Measurements from ENCODE around the gene OOSP3.
"Not testable (repeated sequence)": the region's sequence is repeated elsewhere in the genome, so short reads cannot be mapped to it uniquely, and the experiment has no call there.

OOSP3 gene

DNA sequence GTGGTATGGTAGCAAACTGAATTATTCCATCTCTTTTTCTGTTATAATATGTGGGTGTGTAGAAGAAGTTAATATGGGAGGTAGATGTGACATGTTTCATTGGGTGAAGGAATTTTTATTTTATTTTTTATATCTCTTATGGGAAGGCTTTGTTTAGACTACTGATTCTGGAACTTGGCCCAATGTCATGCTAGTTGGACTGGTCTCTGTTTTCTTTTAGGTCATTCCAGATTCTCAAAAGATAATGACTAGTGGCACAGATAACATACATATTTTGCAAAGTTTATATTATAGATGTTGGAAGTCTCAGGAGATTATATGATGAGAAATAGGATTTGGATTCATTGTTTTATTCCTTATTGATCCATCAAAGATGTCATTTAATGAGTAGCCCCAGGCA lies 1.3 kb upstream of the OOSP3 start:
- no peak for DNase-seq (ENCODE audit: low read depth, low spot score)

DNA sequence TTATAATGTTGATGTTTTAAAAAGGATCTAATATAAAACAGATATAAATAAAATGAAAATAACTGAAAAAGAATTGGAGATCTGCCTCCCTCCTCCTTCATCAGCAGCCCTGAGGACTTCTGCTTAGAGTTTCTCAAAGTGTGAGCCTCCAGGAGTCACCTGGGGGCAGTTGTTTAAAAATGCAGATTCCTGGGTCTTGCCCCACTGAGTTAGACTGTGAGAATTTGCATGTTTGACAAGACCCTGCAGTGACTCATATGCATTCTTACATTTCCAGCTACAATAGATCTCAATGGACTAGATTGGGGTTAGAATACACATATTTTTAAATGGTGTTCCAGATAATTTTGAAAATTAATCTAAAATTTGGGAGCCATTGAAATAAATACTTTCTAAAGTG lies 798 bp upstream of the OOSP3 start:
- DNase-seq (ENCODE audit: low read depth, low spot score), result no peak

DNA sequence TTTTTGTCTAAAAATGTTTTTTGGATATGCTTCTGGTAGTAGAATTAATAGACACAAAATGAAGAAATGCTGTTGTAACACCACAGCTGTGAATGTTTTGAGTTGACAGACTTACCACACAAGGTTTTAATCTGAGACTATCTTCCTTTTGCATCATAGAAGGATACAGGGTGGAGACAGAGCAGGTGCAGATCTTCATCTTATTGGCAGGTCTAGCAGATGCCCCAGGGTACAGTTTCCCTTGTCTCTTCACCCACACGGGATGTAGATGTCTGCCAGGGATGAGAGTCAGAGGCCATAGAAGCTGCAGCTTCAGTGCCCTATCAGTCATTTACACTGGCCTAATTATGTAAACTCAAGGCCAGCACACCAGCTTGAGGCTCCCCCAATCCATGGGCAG lies 985 bp downstream of the OOSP3 start:
- DNase-seq (ENCODE audit: low read depth, low spot score), result no peak

DNA sequence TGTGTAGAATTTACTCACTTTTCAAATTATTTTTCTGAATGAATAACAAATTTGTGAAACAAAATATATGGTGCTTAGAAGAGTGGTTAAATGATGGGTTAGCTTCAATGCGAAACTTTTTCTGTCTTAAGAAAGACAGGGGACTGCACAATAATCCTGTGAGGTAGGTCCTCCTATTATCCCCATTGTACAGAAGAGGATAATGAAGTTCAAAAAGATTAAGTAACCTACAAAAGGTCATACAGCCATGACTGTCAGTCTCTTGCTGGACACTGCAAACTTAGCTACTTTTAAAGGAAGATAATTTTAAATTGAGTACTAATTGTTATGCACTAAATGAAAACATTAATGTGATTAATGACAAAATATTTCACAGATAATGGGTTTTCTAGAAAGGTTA lies 5.0 kb downstream of the OOSP3 start:
- no peak for DNase-seq (ENCODE audit: low read depth, low spot score)

DNA sequence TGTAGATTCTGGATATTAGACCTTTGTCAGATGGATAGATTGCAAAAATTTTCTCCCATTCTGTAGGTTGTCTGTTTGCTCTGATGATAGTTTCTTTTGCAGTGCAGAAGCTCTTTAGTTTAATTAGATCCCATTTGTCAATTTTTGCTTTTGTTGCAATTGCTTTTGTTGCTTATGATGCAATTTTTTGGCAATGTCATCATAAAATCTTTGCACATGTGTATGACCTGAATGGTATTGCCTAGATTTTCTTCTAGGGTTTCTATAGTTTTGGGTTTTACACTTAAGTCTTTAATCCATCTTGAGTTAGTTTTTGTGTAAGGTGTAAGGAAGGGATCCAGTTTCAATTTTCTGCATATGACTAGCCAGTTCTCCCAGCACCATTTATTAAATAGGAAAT lies 8.6 kb downstream of the OOSP3 start:
- DNase-seq (ENCODE audit: low read depth, low spot score), result not testable (repeated sequence)

DNA sequence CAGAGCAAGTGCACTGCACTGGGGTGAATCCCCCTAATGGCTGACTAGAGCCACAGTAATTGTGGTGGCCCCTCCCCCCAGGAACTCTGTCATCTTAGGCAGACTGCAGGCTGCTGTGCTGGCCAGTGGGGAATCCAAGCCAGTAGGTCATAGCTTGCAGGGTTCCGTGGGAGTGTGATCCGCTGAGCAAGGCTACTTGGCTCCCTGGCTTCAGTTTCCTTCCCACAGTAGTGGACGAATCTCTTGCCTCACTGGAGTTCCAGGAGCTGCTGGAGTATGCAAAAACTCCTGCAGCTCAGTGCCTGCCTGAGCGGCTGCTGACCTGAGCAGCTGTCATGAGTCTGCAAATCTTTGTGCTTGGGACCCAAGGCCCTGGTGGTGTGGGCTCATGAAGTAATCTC lies 13.2 kb downstream of the OOSP3 start:
- peak; percentile 52 for DNase-seq (ENCODE audit: low read depth, low spot score)

DNA sequence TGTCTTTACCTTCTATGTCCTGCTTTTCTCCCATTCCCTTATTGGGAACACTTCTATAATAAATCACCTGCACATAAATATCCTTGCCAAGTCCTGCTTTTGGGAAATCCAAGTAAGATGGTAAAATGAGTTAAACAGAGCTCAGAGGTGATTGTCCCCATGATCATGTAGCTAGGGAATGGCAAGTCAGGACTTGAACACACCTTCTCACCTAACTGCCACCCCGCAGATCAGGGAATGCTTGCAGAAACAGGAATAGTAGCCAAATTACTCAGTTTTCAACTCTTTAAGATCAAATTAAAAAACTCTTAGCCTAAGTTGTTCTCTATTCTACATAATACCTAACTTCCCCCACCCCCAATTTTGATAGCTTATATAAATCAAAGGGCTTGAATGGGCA lies 16.0 kb downstream of the OOSP3 start:
- DNase-seq (ENCODE audit: low read depth, low spot score), result no peak

DNA sequence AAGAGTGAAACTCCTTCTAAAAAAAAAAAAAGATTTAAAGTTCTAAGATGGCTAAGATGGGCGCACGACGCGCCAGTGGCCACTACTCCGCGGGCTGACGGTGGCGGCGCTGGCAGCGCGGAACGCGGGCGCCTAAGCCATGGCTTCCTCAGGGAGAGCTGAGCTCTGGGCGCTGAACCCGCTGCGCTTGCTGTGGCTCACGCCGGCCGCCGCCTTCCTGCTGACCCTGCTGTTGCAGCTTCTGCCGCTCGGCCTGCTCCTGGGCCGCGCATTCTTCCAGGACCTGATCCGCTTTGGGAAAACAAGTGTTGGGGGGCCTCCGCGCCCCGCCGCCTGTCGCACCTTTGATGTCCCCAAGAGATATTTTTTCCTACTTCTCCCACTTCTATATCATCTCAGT lies 19.5 kb downstream of the OOSP3 start:
- no peak for DNase-seq (ENCODE audit: low read depth, low spot score)

DNA sequence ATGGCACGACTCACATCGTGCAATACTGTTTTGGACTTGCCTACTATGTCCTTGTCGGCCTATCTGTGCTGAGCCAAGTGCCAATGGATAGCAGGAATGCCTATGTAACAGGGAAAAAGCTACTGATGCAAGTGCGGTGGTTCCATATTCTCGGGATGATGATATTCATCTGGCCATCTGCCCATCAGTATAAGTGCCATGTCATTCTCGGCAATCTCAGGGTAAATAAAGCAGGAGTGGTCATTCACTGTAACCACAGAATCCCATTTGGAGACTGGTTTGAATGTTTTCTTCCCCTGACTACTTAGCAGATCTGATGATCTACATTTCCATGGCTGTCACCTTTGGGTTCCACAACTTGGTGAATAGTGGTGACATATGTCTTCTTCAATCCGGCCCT lies 20.1 kb downstream of the OOSP3 start:
- DNase-seq (ENCODE audit: low read depth, low spot score), result no peak

DNA sequence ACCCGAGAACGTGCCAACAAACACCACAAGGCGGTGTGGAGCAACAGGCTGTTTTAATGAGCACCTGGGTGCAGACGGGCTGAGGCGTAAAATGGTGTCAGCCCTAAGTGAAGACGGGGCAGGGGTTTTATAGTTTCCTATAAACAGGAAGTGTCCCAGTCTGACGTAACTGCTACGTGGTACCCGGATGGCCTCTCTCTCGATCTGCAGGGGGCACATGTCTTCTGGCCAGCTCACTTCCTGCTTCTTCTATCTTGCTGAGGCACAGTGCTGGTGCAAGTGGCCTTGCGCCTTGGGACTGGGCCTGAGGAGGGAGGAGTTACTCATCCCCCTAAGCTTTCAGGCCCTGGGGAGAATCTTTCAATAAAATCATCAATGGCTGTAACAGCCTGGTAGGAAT lies 20.9 kb downstream of the OOSP3 start:
- DNase-seq (ENCODE audit: low read depth, low spot score), result peak; percentile 17

DNA sequence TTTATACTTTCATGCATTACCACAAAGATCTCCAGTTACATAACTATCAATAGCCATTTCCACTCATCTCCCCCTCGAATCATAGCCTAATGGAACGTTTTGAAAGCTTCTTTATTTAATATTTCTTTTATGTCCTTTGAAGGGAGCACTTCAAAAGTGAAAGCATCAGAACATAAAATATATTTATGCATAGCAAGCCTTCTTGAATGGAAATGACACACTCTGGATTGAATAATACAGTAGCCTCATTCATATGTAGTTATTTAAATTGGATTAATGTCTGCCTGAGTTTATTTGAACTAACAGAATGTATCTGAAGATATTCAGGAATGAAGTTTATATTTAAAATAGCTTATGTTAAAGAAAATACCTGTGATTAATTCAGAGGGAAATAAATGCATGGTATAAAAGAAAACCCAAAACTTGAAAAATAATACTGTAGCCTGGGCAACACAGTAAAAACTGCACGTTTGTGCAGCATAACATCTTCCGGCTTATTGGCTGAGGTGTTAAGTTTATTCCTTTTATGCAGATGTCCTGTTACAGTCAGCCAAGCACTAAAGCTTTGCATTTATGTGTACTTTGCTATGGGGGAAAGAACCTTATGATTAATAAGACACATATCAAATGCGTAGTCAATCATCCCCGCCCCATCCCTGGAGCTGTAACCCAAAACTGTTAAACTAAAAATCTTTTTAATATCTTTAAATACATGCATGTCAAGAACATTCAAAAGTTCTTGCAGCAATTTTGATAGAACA lies 22.0 kb downstream of the OOSP3 start:
- DNase-seq (ENCODE audit: low read depth, low spot score), result no peak

DNA sequence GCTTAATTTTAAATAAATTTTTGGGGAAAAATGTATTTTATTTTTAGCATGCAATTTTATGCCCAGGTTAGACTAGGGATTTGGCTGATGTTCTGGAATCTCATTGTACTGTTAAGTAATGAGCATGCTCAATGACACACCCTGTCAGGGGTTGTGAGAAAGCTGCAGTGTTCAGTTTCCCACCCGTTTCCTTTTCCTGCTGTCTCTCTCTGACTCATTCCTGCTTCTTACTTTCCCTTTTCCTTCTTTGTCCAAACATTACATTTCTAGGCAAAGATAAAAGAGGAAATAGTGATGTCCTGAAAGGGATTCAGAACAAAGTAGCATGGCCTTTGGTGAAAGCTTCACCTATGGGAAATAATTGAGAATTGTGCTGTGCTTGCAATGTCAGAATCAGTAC lies 22.7 kb downstream of the OOSP3 start:
- peak; percentile 28 for DNase-seq (ENCODE audit: low read depth, low spot score)

DNA sequence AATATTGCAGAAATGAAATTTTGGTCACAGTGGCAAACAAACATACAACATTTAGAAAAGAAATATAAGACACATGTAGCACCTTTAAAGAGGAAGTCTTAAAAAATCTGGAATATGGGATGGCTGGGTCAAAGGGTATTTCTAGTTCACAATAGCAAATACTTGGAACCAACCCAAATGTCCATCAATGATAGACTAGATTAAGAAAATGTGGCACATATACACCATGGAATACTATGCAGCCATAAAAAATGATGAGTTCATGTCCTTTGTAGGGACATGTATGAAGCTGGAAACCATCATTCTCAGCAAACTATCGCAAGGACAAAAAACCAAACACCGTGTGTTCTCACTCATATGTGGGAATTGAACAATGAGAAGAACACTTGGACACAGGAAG lies 25.0 kb downstream of the OOSP3 start:
- DNase-seq (ENCODE audit: low read depth, low spot score), result not testable (repeated sequence)

DNA sequence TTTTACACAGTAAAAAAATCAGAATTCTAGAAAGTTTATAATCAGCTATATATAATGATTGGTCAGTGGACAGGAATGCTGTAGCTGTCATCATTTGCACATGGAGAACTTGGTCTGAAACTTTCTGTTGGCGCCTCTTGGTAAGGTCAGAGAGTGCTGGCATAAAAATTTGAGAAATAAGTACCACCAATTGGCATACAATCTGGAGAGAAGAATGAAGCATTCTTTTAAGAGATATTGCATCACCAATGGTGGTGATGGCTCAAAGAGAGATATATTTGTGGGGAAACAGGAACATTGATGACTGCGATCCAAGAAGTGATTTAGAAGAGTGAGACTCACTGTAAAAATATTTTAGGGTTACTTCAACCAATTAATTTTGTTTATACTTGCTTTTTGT lies 39.9 kb downstream of the OOSP3 start:
- DNase-seq (ENCODE audit: low read depth, low spot score), result no peak

DNA sequence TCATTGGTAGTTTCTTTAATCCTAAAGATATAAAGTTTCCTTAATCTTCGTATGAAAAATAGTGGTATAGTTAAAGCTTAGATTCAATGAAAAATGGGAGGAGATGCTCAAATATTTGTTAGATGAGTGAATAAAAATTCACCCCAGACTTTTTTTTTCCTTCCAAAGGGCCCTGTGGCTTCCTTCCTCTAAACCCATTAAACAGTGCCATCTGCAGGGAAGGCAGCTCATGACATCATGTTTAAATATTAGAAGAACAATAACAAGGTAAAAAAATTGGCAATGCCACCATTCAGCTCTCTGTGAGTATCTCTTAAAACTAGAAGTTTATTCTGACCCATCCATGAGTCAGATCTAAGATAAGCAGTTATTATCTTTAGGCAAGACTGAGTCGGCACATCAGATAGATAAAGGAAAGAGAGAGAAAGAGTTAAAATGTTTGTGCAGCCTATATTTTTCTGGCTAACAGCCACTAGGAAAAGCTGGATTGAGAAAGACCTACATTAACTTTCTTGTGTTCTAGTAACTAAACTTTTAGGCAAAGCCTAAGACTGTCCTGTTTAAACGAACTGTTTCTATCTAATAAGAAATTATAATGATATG lies 40.5 kb downstream of the OOSP3 start:
- DNase-seq (ENCODE audit: low read depth, low spot score), result no peak

DNA sequence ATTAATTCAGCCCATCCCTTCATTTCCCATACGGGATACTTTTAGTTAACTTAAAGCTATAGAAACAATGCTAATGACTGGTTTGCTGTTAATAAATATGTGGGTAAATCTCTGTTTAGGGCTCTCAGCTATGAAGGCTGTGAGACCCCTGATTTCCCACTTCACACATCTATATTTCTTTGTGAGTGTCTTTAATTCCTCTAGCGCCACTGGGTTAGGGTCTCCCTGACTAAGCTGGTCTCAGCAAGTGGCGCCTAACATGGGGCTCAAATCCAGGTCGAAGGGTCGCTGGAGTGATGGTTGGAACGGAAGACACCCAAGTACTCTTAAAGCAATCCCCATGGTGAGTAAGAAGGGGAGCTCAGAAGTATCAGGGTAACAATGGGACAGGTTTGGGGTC lies 45.2 kb downstream of the OOSP3 start:
- DNase-seq (ENCODE audit: low read depth, low spot score), result no peak

DNA sequence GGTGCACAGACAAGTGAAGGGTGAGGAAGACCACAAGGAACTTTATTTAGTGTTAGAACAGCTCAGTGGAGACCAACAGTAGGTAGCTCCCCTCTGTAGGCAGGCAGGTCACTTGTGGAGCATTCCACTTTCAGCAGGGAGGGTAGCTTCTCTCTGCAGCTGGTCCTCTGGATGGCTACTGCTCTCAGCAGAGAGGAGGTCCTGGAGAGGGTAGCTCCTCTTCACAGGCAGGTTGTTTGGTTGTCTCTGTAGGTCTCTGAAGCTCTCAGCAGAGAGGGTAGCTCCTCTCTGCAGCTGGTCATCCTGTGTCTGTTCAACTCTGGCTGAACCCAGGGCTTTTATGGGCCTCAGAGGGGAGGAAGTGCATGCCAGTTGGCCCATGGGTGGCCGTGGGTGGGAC lies 53.1 kb downstream of the OOSP3 start:
- DNase-seq (ENCODE audit: low read depth, low spot score), result no peak

DNA sequence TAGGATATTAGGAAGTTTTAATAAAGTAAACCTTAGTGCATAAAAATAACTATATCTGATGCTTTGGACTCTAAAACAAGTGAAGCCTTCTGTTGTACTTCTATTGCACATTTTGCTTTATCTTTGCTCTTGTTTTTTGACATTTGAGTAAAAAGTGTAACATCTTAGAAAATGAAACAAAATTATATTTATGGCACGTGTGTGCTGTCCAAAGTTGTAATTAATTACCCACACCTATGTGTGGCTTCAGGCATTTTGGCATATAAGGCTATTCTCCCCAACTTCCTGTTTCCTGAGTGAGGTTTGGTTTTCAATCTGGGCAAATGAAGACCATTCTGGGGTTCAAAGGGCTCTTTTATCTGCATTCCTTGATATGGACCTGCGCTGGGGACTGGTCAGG lies 59.5 kb downstream of the OOSP3 start, which contains the start of gene OOSP1:
Gene OOSP1 (plus strand): TSS at position 301 of the 400 bp plus-strand sequence. CDS start 23 bp downstream, at position 324.
- DNase-seq (ENCODE audit: low read depth, low spot score), result no peak

DNA sequence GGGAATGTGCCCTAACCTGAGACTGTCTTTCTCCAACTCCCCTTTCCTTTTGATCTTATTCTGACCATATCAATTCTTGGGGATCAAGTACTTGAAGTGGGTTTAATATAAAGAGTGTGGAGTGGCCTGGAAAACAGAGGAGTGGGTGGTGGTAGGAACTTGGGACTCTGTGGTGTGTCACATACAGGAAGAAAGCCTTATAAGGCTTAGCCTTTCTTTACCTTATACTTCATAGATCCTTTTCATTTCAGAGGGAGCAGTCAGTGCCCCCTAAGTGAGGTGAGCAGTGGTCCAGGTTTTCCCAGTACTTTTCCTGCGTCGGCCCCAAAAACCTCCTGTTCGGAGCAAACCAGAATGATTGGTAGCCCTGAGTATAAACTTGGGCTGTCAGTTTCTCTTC lies 60.1 kb downstream of the OOSP3 start:
- no peak for DNase-seq (ENCODE audit: low read depth, low spot score)

DNA sequence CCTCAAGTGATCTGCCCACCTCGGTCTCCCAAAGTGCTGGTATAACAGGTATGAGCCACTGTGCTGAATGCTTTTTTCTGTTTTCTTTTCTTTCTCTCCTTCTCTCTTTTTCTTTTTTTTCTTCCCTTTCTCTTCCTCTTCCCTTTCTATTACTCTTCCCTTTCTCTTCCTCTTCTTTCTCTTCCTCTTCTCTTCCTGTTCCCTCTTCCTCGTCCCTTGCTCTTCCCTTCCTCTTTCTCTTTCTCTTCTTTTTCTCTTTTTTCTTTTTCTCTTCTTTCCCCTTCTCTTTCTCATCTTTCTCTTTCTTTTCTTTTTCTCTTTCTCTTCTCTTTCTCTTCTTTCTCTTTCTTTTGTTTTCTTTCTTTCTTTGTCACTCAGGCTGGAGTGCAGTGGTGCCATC lies 60.9 kb downstream of the OOSP3 start:
- DNase-seq (ENCODE audit: low read depth, low spot score), result no peak

DNA sequence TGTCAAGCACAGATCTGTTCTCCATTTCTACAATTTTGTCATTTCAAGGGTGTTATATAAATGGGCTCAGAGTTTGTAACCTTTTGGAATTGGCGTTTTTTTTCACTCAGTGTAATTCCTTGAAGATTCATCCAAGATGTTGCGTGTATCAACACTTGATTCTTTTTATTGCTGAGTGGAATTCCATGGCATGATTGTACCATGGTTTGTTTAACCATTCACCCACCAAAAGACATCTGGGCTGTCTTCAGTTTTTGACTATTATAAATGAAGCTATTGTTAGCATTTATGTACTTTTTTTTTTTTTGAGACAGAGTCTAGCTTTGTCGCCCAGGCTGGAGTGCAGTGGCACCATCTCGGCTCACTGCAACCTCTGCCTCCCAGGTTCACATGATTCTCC lies 62.5 kb downstream of the OOSP3 start:
- no peak for DNase-seq (ENCODE audit: low read depth, low spot score)

DNA sequence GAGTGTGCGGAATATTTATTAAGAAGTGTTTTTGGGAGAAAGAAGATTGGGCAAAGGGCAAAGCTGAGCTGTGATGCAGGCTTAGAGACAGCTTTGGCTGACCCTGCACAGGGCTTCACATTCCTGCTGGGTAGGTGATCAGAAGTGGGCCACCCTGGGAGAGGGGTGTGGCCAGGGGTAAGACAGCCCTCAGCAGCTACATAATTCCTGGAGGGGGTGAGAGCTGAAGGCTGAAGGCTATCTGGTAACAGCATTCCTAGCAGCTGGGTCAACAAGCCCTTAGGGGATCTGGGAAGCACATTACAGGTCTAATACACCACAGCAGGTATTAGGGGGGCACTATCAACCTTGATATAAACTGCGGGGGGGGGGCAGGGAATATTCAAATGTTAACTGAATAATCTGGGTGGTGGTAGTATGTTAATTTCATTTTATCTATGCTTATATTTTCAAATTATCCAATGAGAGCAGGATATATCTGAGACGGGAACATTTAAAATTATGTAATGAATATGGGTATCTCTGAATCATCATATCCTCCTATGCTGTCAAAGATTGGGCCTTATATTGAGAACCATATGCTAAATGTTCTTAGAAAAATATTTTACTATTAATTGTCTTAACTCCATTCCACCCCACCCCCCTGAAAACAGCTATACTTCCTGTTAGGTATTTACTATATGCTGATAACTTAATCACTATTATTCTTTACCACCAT lies 65.6 kb downstream of the OOSP3 start:
- peak; percentile 39 for DNase-seq (ENCODE audit: low read depth, low spot score)

DNA sequence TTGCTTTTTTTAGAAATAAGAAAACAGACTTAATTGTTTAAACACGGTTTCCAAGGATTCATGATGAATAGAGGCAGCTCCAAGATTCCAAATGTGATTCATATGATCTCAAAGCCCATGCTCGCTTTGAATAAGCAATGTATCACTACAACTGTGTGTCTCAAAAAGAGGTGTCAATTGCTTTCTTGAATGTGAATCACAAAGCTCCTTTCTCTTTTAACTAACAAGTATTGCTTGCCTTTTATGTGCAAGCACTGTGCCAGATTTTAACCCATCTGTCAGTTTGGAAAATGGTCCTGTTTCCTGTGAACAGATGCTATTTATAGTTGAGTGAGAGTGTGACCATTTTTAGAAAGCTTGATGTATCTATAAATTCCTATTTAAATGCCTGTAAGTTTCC lies 66.1 kb downstream of the OOSP3 start:
- DNase-seq (ENCODE audit: low read depth, low spot score), result no peak
